DOHH2 (cell line): ENCODE data around the gene LBX2.

ENCODE experiments used
- CTCF ChIP-seq: fragments of 200-600 bp; sonication (generic); IDR thresholded peaks from one replicate; pipeline ENCODE4 v1.5.1; 2014; ENCODE audit warnings: antibody characterized with exemption, mild to moderate bottlenecking, low read depth, low read length; ENCODE audit not compliant: poor library complexity, severe bottlenecking
- EZH2phosphoT487 ChIP-seq: fragments of 200-600 bp; sonication (generic); IDR thresholded peaks from 2 replicates; pipeline ENCODE4 v1.6.1; 2017; ENCODE audit warnings: borderline replicate concordance, mild to moderate bottlenecking, antibody characterized with exemption, low read length, moderate library complexity, mixed read lengths

GRCh38 chr2:74533464-74533863, 34.1 kb upstream of the LBX2 start:
- no peak for TF ChIP-seq CTCF
- TF ChIP-seq EZH2phosphoT487, result no peak
